Measurements from ENCODE around the gene MINDY2. TPM values are rescaled to one million over a fixed set of nuclear protein-coding genes. Genes with fewer than 3 reads are reported as not detected.
A peak's percentile ranks its signal among the peaks of the same experiment; 100 is the strongest.
"Not testable (repeated sequence)": the region's sequence is repeated elsewhere in the genome, so short reads cannot be mapped to it uniquely, and the experiment has no call there.

Gene MINDY2
- total RNA-seq, 1 experiment from 2014 or later = 5.6 TPM

GRCh38 chr15:58877999-58878825 lies 107.1 kb downstream of the MINDY2 start:
- no peak for DNase-seq (ENCODE audit: low read depth)

DNA sequence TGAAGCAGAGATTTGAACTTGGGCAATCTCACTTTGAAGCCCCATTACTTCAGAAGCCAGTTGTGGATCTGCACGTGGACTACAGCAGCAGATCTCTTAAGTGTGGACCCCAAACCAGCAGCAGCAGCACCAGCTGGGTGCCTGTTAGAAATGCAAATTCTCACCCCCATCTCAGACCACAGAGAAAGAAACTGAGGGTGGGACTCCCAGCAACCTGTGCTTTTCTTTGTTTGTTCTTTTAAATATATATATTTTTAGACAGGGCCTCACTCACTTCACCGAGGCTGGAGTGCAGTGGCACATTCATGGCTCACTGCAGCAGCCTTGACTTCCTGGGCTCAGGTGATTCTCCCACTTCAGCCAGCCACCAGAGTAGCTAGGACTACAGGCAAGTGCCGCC lies 109.2 kb downstream of the MINDY2 start:
- no peak for DNase-seq (ENCODE audit: low read depth)

- no peak for DNase-seq (ENCODE audit: low read depth)
Observed at GRCh38 chr15:58882243-58882642, 111.1 kb downstream of the MINDY2 start.

GRCh38 chr15:58883926-58884325 lies 112.8 kb downstream of the MINDY2 start:
- DNase-seq (ENCODE audit: low read depth) = not testable (repeated sequence)

- DNase-seq (ENCODE audit: low read depth) = no peak
Observed at GRCh38 chr15:58886921-58887320, 115.8 kb downstream of the MINDY2 start.

GRCh38 chr15:58889363-58889762 lies 118.3 kb downstream of the MINDY2 start:
- DNase-seq (ENCODE audit: low read depth) = no peak

DNA sequence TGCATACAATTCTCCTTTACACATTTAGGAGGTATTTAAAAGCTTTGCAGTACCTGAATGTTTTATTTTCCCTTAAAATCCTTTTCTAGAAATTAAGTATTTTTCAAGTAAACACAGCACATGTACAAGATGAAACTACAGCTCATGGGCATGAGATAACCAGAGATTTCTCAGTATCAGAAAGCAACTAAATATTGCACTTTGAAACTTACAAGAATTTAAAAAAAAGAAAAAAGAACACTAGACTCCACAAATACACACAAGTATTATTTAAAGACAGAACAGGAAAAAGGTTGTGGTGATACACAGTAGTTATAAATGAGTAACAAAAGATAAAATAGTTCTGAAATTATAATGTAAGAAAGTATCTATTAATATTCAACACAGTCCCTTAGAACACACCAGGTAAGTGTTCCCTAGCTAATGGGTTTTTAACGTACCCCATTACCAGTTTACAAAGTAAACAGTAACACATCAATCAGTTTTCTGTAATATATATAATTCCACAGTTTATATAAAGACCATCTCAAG lies 127.1 kb downstream of the MINDY2 start:
- DNase-seq (ENCODE audit: low read depth) = no peak

- no peak for DNase-seq (ENCODE audit: low read depth)
Observed at GRCh38 chr15:58900631-58901030, 129.5 kb downstream of the MINDY2 start.

DNA sequence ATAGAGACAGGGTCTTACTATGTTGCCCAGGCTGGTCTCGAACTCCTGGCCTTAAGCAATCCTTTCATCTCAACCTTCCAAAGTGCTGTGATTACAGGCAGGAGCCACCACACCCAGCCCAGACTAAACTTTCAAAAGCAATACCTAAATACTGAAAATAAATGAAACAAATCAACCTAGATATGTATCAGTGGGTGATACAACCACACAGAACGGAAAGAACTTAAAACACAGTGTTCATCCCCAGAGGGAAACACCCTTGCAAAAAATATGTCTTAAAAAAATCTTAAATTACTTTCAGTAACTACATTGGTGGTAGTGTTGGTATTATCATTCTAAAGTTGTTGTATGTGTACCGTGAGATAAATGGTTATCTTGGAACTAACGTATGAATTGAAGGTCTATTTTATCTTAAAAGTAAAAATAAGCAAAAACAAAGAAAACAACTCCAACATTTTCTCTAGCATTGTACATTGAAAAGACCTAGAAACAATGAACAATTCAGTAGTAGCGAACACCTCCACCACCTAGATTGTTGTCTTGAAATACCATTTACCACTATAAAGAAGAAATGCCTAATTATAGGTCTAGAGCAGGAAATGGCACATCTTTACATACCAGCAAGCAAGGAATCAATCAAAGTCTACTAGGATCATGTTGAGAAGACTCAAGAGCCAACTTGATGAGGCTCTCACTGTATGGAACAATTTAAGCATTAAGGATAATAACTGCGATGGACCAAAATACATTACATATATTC lies 137.6 kb downstream of the MINDY2 start:
- no peak for DNase-seq (ENCODE audit: low read depth)

DNA sequence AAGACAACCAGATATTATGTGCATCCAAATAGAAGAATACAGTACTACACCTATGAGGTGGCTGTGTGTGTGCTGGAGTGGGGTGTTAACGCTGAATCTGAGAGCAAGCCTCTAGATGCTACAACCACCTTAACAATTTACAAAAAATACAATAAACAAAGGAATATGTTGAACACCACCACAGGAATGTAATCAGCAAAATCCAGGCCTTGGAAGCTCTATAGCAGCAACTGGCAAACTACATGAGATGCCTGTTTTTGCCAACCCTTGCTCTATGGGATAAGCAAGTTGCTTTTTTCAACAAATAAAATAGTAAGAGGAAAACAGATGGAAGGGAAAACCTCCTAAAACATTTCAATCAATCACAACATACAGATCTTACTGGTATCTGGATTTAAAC lies 138.5 kb downstream of the MINDY2 start:
- peak; percentile 5 for DNase-seq (ENCODE audit: low read depth)

GRCh38 chr15:58910456-58910855 lies 139.4 kb downstream of the MINDY2 start:
- DNase-seq (ENCODE audit: low read depth) = no peak

Other genes starting within 250 kb of the MINDY2 start
- gene ADAM10, start 21.6 kb upstream of the MINDY2 start, total RNA-seq (2014; rRNA removed; shearing (Covaris generic)) = 62.8 and 107 TPM in 2 replicates
- 26.0 and 35.1 TPM in 2 replicates for gene SLTM, start 162.4 kb downstream of the MINDY2 start, total RNA-seq (2014; rRNA removed; shearing (Covaris generic))
- gene RNF111, start 216.4 kb downstream of the MINDY2 start, total RNA-seq (2014; rRNA removed; shearing (Covaris generic)) = 16.7 and 20.9 TPM in 2 replicates